ENCODE measurements around the gene DAB2IP.
"Not testable (repeated sequence)": the region's sequence is repeated elsewhere in the genome, so short reads cannot be mapped to it uniquely, and the experiment has no call there.

DAB2IP gene

DNA sequence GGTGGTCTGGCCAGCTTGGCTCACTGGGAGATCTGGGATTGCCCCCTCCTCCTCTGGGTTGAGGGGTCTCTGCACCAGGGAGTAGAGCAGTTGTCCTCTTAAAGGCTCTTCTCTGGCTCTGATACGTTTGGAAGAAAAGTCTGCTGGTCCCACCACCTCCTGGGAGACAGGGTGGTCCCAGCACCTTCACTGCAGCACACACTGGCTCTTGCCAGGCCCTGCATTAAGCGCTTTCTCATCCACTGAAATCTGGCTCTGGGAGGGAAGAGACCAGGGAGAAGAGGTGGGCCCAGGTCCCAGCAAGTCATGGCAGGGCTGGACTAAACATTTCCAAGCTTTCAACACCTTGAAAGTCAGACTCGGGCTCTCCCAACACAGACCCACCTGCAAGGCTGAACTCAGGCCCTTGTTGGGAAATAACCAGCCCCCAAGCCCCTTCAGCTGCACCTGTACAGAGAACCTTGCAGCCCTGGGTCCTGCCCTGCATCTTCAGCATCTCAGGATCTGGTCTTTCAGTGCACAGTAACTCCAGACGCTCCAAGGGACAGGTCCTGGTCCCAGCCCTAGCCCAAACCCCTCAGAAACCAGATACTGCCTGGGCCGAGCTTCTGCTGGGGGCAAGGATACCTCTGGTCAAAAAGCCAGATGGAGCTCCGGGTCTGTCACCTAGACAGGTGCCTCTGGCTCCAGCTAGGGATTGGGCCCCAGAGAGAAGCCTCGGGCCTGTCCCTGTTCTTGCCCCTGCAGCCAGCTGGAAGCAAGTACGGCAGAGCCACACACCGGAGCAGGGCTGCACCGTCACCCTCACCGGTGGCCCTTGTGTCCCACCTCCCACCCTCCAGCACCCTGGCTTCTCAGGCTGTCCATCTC lies 134.5 kb downstream of the DAB2IP start:
- no peak for TF ChIP-seq CTCF (conservative IDR thresholded peaks at IDR 0.05; ENCODE audit: low read length)
- no peak for DNase-seq (ENCODE audit: low read depth)
- no peak overlapping the region for H3K4me3 ChIP-seq (ENCODE audit: low read length)

DNA sequence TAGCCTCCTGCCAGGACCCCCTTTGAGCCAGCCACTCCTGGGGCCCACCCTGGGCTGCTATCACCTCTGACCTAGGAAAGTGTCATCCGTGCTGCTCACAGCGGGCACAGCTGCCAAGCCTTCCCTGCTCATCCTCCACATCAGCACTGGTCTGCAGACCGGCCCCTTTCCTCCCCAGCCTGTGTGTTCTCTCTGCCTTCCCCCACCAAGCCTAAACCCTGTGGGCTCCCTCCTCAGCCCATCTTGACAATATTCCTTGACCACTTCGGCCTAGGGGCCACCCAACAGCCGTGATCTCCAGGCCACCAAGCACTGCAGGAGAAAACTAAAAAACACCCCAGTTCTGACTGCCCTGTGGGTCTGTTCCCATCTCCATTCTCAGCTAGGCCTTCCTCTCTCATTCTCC lies 135.1 kb downstream of the DAB2IP start:
- TF ChIP-seq CTCF (conservative IDR thresholded peaks at IDR 0.05; ENCODE audit: low read length), result no peak
- DNase-seq (ENCODE audit: low read depth), result no peak
- H3K4me3 ChIP-seq (ENCODE audit: low read length), result no peak overlapping the region

GRCh38 chr9:121786998-121787422 lies 135.6 kb downstream of the DAB2IP start:
- DNase-seq (ENCODE audit: low read depth), result no peak
- no peak for TF ChIP-seq CTCF (conservative IDR thresholded peaks at IDR 0.05; ENCODE audit: low read length)
- H3K4me3 ChIP-seq (ENCODE audit: low read length), result no peak overlapping the region

DNA sequence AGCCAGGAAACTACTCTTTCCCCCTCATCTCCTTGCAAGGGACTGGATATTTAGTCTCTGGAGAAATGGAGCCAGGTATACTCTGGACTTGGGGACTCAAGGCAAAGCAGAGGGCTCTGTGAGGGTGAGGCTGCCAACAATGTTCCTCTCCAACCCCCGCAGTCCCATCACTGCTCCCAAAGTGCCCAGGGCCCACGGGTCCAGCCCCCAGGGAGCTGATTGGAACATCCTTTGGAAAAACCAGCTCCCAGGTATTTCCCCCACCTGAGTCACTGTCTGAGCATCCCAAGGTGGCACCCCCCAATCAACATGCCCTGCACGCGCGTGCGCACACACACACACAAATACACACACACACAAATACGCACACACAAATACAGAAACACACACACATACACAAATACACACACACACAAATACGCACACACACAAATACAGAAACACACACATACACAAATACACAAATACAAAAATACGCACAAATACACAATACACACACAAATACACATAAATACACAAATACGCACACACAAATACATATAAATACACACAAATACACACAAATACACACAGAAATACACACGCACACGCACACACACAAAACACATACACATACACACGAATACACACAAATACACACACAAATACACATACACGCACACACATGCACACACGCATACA lies 137.4 kb downstream of the DAB2IP start:
- DNase-seq (ENCODE audit: low read depth), result no peak
- TF ChIP-seq CTCF (conservative IDR thresholded peaks at IDR 0.05; ENCODE audit: low read length), result no peak
- no peak overlapping the region for H3K4me3 ChIP-seq (ENCODE audit: low read length)

- DNase-seq (ENCODE audit: low read depth), result no peak
- H3K4me3 ChIP-seq (ENCODE audit: low read length), result no peak overlapping the region
- no peak for TF ChIP-seq CTCF (conservative IDR thresholded peaks at IDR 0.05; ENCODE audit: low read length)
Observed at GRCh38 chr9:121790841-121791240, 139.4 kb downstream of the DAB2IP start.

GRCh38 chr9:121792476-121792875 lies 141.0 kb downstream of the DAB2IP start:
- DNase-seq (ENCODE audit: low read depth); H3K4me3 ChIP-seq (ENCODE audit: low read length): not testable (repeated sequence)

DNA sequence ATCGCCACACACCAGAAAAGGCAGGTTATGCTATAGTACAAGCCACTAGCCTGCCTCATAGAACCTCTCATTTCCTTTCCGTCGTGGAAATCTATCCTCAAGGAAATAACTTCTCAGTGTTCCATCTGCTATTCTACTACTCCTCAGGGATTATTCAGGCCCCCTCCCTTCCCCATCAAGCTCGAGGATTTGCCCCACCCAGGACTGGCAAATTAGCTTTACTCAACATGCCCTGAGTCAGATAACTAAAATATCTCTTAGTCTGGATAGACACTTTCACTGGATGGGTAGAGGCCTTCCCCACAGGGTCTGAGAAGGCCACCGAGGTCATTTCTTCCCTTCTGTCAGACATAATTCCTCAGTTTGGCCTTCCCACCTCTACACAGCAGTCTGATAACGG lies 142.9 kb downstream of the DAB2IP start:
- not testable (repeated sequence) for DNase-seq (ENCODE audit: low read depth); H3K4me3 ChIP-seq (ENCODE audit: low read length)

DNA sequence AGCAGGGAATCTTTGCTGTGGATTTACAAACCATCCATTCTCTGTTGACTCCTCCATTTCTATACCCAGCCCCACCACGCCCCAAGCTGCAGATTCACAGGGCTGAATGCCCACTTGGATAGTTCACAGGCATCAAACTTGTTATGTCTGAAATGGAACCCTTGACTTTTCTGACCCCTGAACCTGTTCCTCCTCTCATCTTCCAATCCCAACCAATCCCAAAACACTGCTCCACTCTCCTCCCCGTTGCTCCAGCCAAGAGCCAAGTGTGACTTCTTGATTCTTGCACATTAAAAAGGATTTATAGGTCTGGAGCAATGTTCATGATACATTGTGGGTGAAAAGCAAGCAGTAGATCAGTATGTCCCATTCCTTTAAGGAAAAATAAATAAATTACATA lies 145.6 kb downstream of the DAB2IP start:
- no peak overlapping the region for H3K4me3 ChIP-seq (ENCODE audit: low read length)
- no peak for TF ChIP-seq CTCF (conservative IDR thresholded peaks at IDR 0.05; ENCODE audit: low read length)
- no peak for DNase-seq (ENCODE audit: low read depth)
